NB4 (cell line): ENCODE results near the gene GRN.
"Not testable (repeated sequence)": the region's sequence is repeated elsewhere in the genome, so short reads cannot be mapped to it uniquely, and the experiment has no call there.

Experiments used
- DNase-seq: peaks from one replicate; pipeline ENCODE4 v3.0.0; 2010; ENCODE audit warnings: low read depth
- H3K4me3 ChIP-seq: one replicate; pipeline ENCODE4 v1.5.1; 2011; ENCODE audit warnings: mild to moderate bottlenecking, low read depth, low read length, moderate library complexity
- CTCF ChIP-seq: IDR thresholded peaks from one replicate; pipeline ENCODE4 v1.5.1; 2012; ENCODE audit warnings: low read depth, low read length
- MAX ChIP-seq: IDR thresholded peaks from 2 replicates; pipeline ENCODE4 v1.6.1; 2011; ENCODE audit warnings: low read depth, low read length
- MYC ChIP-seq: IDR thresholded peaks from 2 replicates; pipeline ENCODE4 v1.6.1; 2011; ENCODE audit warnings: low read depth, low read length
- POLR2A ChIP-seq: IDR thresholded peaks from 2 replicates; pipeline ENCODE4 v1.6.1; 2011; ENCODE audit warnings: mild to moderate bottlenecking; ENCODE audit not compliant: insufficient read length; ENCODE audit errors: extremely low read depth

GRN gene

GRCh38 chr17:44324092-44324570, 21.0 kb upstream of the GRN start:
- TF ChIP-seq MYC (no peak), MAX (no peak), POLR2A (no peak), CTCF (no peak)
- no peak for DNase-seq
- peak overlapping the region; percentile 74 for H3K4me3 ChIP-seq

- DNase-seq = peak; percentile 94
- TF ChIP-seq POLR2A (peak; percentile 58), CTCF (no peak), MYC (peak; percentile 83), MAX (peak; percentile 57)
- peak within 1 kb of the TSS; percentile 74 for H3K4me3 ChIP-seq
These were observed 20.4 kb upstream of the GRN start, which contains the start of gene SLC25A39 for GRCh38 chr17:44324571-44325275. Gene SLC25A39, minus strand, starts transcription at chr17:44324823. Its CDS starts 1,261 bp downstream, at chr17:44323562.

GRCh38 chr17:44326861-44327444, 18.1 kb upstream of the GRN start:
- H3K4me3 ChIP-seq = no peak overlapping the region
- no peak for TF ChIP-seq CTCF
- peak; percentile 98 for TF ChIP-seq MYC
- peak; percentile 99 for TF ChIP-seq MAX
- TF ChIP-seq POLR2A = no peak
- DNase-seq = peak; percentile 95

GRCh38 chr17:44327715-44328449, 17.2 kb upstream of the GRN start:
- no peak for DNase-seq
- TF ChIP-seq MAX (no peak), POLR2A (no peak), MYC (no peak), CTCF (no peak)
- no peak overlapping the region for H3K4me3 ChIP-seq

- H3K4me3 ChIP-seq, DNase-seq: not testable (repeated sequence)
These were observed 15.6 kb upstream of the GRN start for GRCh38 chr17:44329516-44329915.

GRCh38 chr17:44330263-44330662, 14.8 kb upstream of the GRN start:
- not testable (repeated sequence) for H3K4me3 ChIP-seq

More at GRCh38 chr17:44330263-44330662, 14.8 kb upstream of the GRN start:
- not testable (repeated sequence) for DNase-seq
